ENCODE data around the gene FGF22.
A peak's percentile ranks its signal among the peaks of the same experiment; 100 is the strongest.

Gene FGF22

DNA sequence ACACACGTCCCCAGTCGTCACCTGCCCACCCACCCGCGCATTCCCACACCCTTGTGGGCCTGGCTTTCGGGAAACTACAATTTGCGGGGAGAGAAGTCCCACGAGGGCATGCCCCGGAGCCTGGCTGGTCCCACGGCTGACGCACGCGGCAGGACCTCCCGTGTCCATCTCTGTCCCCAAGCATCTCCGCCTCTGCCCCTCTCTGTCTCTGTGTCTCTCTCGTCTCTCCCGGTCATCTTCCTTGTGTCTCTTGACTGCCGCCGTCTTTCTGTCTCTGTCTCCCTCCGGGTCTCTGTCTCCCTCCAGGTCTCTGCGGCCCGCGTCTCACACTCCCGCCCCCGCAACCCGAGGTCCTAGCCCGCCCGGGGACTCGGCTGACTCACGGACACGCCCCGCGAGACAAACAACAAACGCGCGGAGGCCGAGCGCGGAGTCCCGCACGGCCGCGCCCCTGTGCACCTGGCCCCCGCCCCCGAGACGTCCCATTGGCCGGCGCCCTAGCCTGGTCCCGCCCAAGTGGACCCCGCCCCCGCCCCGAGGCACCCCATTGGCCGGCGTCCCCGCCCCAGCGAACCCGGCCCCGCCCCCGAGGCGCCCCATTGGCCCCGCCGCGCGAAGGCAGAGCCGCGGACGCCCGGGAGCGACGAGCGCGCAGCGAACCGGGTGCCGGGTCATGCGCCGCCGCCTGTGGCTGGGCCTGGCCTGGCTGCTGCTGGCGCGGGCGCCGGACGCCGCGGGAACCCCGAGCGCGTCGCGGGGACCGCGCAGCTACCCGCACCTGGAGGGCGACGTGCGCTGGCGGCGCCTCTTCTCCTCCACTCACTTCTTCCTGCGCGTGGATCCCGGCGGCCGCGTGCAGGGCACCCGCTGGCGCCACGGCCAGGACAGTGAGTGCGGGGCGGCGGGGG is at the start of gene FGF22:
Gene FGF22, plus strand, starts transcription at position 627 of the 908 bp plus-strand sequence. Its CDS starts 47 bp downstream, at position 674.
- no peak within 1 kb of the TSS for H3K27ac ChIP-seq (ENCODE audit: low read depth, low read length)
- peaks cover 4% of the 10 kb centered on the region for H3K4me1 ChIP-seq (ENCODE audit: control insufficient read depth, insufficient read depth, low read length)
- H3K4me3 ChIP-seq (ENCODE audit: low read length), result peak within 1 kb of the TSS; percentile 66
- H3K27me3 ChIP-seq (ENCODE audit: control insufficient read depth, insufficient read depth, low read length), result no peaks in the 10 kb centered on the region
- H3K36me3 ChIP-seq (ENCODE audit: control insufficient read depth, insufficient read depth, low read length), result no peaks in the 10 kb centered on the region
- peak within 1 kb of the TSS; percentile 40 for H3K9ac ChIP-seq (ENCODE audit: low read length)

DNA sequence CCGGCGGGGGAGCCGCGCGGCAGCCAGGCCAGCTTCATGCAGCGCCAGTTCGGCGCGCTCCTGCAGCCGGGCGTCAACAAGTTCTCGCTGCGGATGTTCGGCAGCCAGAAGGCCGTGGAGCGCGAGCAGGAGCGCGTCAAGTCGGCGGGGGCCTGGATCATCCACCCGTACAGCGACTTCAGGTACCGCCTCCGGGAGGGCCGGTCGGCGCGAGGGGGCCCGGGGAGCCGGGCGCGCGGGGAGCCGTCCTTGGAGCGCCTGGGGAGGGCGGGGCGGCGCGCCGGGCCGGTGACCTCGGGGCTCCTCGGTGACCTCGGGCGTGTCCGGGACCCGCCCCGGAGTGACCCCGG is 49.3 kb upstream of the FGF22 start:
- H3K4me1 ChIP-seq (ENCODE audit: control insufficient read depth, insufficient read depth, low read length), result no peaks in the 10 kb centered on the region
- H3K27me3 ChIP-seq (ENCODE audit: control insufficient read depth, insufficient read depth, low read length), result peaks cover 24% of the 10 kb centered on the region
- no peaks in the 10 kb centered on the region for H3K36me3 ChIP-seq (ENCODE audit: control insufficient read depth, insufficient read depth, low read length)
- no peak overlapping the region for H3K4me3 ChIP-seq (ENCODE audit: low read length)
- H3K9ac ChIP-seq (ENCODE audit: low read length), result no peak overlapping the region
- no peak overlapping the region for H3K27ac ChIP-seq (ENCODE audit: low read depth, low read length)

DNA sequence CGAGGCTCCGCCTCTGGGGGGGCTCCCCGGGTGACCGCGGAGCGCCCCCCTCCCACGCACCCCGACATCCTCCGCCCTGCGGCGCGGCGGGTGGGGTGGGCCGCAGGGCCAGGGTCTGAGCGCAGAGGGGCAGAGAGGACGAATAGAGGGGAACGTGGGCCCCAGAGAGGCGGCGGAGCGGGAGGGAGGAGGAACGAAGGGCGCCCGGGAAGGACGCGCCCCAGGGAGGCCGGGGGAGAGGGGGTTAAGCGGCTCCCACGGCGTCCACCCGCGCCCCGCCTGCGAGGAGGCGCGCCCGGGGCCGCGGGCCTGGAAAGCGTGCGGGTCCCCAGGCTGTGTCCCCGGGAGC is 49.0 kb upstream of the FGF22 start:
- Histone ChIP-seq H3K4me3 (ENCODE audit: low read length) (no peak overlapping the region), H3K27me3 (ENCODE audit: control insufficient read depth, insufficient read depth, low read length) (peaks cover 24% of the 10 kb centered on the region), H3K36me3 (ENCODE audit: control insufficient read depth, insufficient read depth, low read length) (no peaks in the 10 kb centered on the region), H3K4me1 (ENCODE audit: control insufficient read depth, insufficient read depth, low read length) (no peaks in the 10 kb centered on the region), H3K9ac (ENCODE audit: low read length) (no peak overlapping the region), H3K27ac (ENCODE audit: low read depth, low read length) (no peak overlapping the region)

DNA sequence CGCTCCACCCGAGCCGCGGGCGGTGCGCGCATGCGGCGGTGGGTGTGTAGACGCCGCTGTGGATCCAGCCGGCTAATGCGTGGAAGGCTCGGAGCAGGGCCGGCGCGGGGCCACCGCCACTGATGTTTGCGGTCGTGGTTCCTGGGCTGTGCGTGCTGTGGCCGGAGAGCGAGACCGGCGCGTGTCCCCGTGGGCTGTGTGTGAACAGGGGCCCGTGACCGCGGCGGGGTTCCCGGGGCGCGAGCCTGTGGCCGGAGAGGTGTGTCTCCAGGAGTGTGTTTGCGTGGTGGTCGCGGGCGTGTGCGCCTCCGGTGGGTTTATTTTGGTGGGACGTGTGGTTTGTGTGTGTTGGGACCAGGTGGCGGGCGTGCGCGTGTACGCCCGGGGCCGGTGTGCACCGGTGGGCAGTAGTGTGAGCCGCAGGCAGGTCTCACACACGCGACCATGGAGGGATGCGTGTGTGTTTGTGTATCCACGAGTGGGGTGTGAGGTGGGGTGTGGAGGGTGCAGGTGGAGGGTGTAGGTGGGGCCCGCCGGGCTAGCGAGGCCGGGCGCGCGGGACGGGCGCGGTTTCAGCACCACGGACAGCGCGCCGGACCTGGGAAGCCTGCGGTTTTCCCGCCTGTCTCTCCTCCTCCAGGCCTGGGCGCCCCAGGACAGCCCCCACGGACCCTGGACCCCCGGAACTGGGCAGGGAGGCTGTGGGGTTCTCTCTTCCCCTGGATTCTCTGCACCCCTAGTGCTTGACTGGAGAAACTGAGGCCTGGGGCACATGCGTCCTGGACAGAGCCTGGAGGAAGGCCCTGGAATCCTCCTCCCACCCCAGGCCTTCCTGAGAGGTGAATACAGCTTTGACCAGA is 48.4 kb upstream of the FGF22 start:
- no peak overlapping the region for H3K27ac ChIP-seq (ENCODE audit: low read depth, low read length)
- H3K4me3 ChIP-seq (ENCODE audit: low read length), result no peak overlapping the region
- no peaks in the 10 kb centered on the region for H3K36me3 ChIP-seq (ENCODE audit: control insufficient read depth, insufficient read depth, low read length)
- no peaks in the 10 kb centered on the region for H3K4me1 ChIP-seq (ENCODE audit: control insufficient read depth, insufficient read depth, low read length)
- peaks cover 24% of the 10 kb centered on the region for H3K27me3 ChIP-seq (ENCODE audit: control insufficient read depth, insufficient read depth, low read length)
- H3K9ac ChIP-seq (ENCODE audit: low read length), result no peak overlapping the region

DNA sequence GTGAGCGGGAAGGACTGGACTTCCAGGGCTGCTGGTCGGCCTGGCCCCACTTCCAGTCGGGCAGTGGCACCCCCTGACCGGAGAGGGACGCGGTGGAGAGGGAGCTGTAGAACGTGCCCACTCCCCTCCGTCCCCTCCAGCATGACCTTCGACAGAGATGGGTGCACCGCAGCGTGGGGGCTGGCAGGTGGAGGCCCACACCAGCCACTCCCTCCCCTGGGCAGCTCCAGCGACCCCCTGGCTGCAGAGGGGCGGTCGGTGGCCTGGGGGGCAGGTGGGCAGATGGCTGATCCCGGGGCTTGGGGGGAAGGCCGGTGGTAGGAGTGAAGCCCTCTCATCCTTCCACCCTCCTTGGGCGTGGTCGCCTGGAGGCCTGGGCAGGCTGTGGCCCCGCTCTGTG is 47.6 kb upstream of the FGF22 start:
- Histone ChIP-seq H3K27me3 (ENCODE audit: control insufficient read depth, insufficient read depth, low read length) (peaks cover 24% of the 10 kb centered on the region), H3K27ac (ENCODE audit: low read depth, low read length) (no peak overlapping the region), H3K4me3 (ENCODE audit: low read length) (no peak overlapping the region), H3K4me1 (ENCODE audit: control insufficient read depth, insufficient read depth, low read length) (no peaks in the 10 kb centered on the region), H3K9ac (ENCODE audit: low read length) (no peak overlapping the region), H3K36me3 (ENCODE audit: control insufficient read depth, insufficient read depth, low read length) (no peaks in the 10 kb centered on the region)

DNA sequence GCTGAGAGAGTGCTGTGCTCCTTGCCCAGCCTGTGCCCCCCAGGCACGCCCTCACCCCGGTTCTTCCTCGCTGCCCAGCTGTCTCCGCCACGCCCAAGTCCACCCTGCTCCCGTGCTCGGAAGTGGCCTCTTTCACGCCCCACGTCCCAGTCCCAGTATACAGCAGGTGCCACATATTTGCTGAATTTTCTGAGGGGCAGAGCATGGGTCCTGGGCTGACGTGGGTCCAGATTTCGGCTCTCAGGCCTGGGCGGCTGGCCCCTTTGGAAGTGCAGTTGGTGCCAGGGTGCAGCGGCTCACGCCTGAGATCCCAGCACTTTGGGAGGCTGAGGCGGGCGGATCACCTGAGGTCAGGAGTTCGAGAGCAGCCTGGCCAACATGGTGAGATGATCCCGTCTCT is 46.6 kb upstream of the FGF22 start:
- H3K27ac ChIP-seq (ENCODE audit: low read depth, low read length), result no peak overlapping the region
- no peak overlapping the region for H3K9ac ChIP-seq (ENCODE audit: low read length)
- no peak overlapping the region for H3K4me3 ChIP-seq (ENCODE audit: low read length)
- no peaks in the 10 kb centered on the region for H3K36me3 ChIP-seq (ENCODE audit: control insufficient read depth, insufficient read depth, low read length)
- peaks cover 24% of the 10 kb centered on the region for H3K27me3 ChIP-seq (ENCODE audit: control insufficient read depth, insufficient read depth, low read length)
- no peaks in the 10 kb centered on the region for H3K4me1 ChIP-seq (ENCODE audit: control insufficient read depth, insufficient read depth, low read length)

DNA sequence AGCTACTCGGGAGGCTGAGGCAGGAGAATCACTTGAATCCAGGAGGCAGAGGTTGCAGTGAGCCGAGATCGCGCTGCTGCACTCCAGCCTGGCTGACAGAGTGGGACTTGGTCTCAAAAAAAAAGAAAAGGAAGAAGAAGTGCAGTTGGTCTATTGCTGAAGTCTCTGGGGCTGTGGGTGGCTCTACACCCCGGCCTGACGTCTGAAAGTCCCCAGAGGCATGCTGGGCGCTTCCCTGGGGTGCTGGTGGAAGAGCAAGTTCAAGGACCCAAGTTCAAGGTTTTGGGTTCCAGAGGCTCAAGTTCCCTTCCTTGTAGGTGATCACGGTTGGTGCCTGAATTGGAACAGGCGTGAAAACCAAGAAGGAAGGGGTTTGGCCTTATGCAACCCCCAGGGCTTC is 46.2 kb upstream of the FGF22 start:
- no peaks in the 10 kb centered on the region for H3K36me3 ChIP-seq (ENCODE audit: control insufficient read depth, insufficient read depth, low read length)
- peaks cover 23% of the 10 kb centered on the region for H3K27me3 ChIP-seq (ENCODE audit: control insufficient read depth, insufficient read depth, low read length)
- H3K27ac ChIP-seq (ENCODE audit: low read depth, low read length), result no peak overlapping the region
- H3K4me3 ChIP-seq (ENCODE audit: low read length), result no peak overlapping the region
- H3K9ac ChIP-seq (ENCODE audit: low read length), result no peak overlapping the region
- H3K4me1 ChIP-seq (ENCODE audit: control insufficient read depth, insufficient read depth, low read length), result no peaks in the 10 kb centered on the region

DNA sequence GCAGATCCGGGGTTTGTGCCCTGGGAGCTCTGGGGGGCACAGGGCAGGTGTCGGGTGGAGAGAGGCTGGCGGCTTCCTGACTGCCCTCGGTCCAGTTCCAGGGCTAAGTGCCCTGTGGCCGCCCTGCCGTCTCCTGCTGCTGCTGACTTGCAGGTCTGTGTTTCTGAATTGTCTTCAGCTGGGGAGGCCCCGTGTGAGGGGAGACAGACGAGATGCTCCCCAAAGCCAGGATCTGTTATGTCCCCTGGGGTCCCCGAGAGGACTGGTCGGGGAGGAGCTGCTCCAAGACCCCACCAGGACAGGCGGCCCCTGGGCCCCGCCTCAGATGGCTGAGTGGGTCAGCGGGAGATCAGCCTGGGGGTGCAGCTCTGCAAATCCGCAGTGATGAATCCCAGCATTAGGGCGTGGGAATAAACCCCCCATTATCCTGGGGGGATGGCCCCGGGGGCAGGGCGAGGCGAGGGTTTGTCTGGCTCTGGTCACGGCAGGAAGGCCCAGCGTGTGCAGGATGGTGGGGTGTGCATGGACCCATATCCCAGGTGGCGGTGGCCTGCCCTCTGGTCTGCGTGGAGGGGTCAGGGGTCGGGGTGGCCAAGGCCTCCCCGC is 45.3 kb upstream of the FGF22 start:
- Histone ChIP-seq H3K4me1 (ENCODE audit: control insufficient read depth, insufficient read depth, low read length) (no peaks in the 10 kb centered on the region), H3K9ac (ENCODE audit: low read length) (no peak overlapping the region), H3K36me3 (ENCODE audit: control insufficient read depth, insufficient read depth, low read length) (no peaks in the 10 kb centered on the region), H3K27ac (ENCODE audit: low read depth, low read length) (no peak overlapping the region), H3K27me3 (ENCODE audit: control insufficient read depth, insufficient read depth, low read length) (peaks cover 15% of the 10 kb centered on the region), H3K4me3 (ENCODE audit: low read length) (no peak overlapping the region)

DNA sequence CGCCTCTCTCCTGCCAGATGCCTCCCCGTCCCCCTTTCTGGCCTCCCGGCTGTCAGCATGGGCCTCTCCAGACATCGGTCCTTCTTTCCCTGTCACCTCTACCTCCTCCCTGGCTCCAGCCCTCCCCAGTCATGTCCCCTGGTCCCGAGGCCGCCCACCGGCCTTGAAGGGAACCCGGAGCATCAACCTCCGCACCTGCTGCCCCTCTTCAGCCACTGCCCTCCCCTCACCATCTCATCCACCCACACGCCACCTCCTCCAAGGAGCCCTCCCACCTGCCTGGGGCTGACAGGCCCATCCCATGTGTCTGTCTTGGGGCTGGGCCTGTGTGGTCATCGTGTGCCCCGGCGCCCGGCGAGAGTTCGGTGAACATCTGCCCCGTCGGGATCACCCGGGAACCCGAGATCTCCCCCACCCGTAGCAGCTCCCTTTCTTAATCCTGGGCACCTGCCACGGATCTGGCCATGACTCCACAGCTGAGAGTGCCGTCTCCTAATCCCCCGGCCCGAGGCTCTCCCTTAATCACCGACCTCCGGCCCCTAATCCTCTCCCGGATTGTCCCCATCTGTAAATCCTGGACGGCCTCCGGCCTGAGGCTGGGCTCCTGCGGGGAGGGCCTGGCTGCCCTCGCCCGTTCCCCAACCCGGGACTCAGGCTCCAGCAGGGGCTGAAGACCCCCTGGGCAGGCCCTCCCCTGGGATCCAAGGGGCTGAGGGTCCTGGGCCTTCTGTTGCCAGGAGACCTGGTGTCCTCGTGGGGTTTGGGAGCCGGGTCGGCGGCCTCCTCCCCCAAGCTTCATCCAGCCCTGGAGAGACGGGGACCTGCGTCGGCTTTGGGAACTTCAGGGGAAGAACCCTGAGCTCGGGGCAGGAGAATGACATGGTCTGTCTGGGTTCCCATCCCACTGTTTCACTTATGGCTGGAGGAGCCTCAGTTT is 44.1 kb upstream of the FGF22 start:
- H3K4me1 ChIP-seq (ENCODE audit: control insufficient read depth, insufficient read depth, low read length), result no peaks in the 10 kb centered on the region
- no peaks in the 10 kb centered on the region for H3K36me3 ChIP-seq (ENCODE audit: control insufficient read depth, insufficient read depth, low read length)
- no peak overlapping the region for H3K9ac ChIP-seq (ENCODE audit: low read length)
- H3K4me3 ChIP-seq (ENCODE audit: low read length), result no peak overlapping the region
- peaks cover 14% of the 10 kb centered on the region for H3K27me3 ChIP-seq (ENCODE audit: control insufficient read depth, insufficient read depth, low read length)
- no peak overlapping the region for H3K27ac ChIP-seq (ENCODE audit: low read depth, low read length)

DNA sequence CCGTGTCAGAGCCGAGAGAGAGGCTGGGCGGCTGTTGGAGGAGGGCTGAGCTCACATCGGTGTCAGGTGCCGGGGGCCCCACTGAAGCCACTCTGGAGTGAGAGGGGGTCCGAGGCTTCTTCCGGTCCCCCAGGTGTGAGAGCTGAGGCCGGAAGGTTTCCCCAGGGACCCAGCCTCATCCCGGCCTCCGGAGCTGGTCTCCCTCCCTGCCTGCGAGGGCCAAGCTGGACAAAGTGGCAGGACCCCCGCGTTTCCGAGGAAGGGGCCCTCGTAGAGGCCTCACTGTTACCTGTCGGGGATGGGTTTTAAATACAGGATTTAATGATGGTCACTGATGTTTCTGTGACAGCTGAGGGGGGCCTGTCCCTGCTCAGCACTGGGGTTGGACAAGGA is 43.4 kb upstream of the FGF22 start:
- H3K4me3 ChIP-seq (ENCODE audit: low read length), result no peak overlapping the region

DNA sequence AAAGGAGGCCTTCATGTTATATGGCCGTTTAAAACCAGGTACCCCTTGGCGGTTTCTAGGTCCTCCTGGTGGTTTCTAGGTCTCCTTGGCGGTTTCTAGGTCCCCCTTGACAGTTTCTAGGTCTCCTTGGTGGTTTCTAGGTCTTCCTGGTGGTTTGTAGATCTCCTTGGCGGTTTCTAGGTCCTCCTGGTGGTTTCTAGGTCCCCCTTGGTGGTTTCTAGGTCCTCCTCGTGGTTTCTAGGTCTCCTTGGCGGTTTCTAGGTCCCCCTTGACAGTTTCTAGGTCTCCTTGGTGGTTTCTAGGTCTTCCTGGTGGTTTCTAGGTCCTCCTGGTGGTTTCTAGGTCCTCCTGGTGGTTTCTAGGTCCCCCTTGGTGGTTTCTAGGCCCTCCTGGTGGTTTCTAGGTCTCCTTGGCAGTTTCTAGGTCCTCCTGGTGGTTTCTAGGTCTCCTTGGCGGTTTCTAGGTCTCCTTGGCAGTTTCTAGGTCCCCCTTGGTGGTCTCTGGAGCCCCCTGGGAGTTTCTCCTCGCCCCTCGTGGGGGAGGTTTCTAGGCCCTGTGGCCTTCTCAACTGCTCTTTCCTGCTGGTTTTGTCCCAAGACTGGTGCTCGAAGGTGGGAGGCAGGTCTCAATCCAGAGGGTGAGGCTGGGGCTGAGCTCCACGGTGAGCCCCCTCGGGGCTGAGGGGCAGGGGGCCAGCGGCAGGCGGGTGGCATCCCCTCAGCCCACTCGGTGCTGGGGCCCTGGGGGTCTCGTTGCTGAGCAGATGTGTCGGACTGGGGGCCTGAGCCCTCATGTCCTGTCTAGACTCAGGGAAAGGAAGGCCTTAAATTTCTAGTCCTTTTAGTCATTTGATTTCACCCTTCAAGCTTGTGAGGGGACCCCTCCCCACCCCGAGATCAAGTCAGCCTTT is 42.0 kb upstream of the FGF22 start:
- no peak overlapping the region for H3K4me3 ChIP-seq (ENCODE audit: low read length)

More for the DNA sequence above, 43.4 kb upstream of the FGF22 start:
- H3K4me1 ChIP-seq (ENCODE audit: control insufficient read depth, insufficient read depth, low read length), result no peaks in the 10 kb centered on the region
- peaks cover 9% of the 10 kb centered on the region for H3K27me3 ChIP-seq (ENCODE audit: control insufficient read depth, insufficient read depth, low read length)
- no peak overlapping the region for H3K27ac ChIP-seq (ENCODE audit: low read depth, low read length)
- H3K9ac ChIP-seq (ENCODE audit: low read length), result no peak overlapping the region
- no peaks in the 10 kb centered on the region for H3K36me3 ChIP-seq (ENCODE audit: control insufficient read depth, insufficient read depth, low read length)

More for the DNA sequence above, 42.0 kb upstream of the FGF22 start:
- H3K4me1 ChIP-seq (ENCODE audit: control insufficient read depth, insufficient read depth, low read length), result no peaks in the 10 kb centered on the region
- no peaks in the 10 kb centered on the region for H3K27me3 ChIP-seq (ENCODE audit: control insufficient read depth, insufficient read depth, low read length)
- H3K27ac ChIP-seq (ENCODE audit: low read depth, low read length), result no peak overlapping the region
- H3K36me3 ChIP-seq (ENCODE audit: control insufficient read depth, insufficient read depth, low read length), result no peaks in the 10 kb centered on the region
- no peak overlapping the region for H3K9ac ChIP-seq (ENCODE audit: low read length)
